Effector memory CD4-positive, alpha-beta T cell (primary cell): ENCODE measurements around the gene CORO2A.

Source experiments
- DNase-seq, 3 donors: peaks; one replicate each; pipeline ENCODE4 v3.0.0-alpha.2; 2020
- H3K27ac ChIP-seq: 2 replicates; pipeline ENCODE4 v1.7.0; 2013; ENCODE audit warnings: mild to moderate bottlenecking, low read length, moderate library complexity; ENCODE audit not compliant: insufficient read depth, poor library complexity, severe bottlenecking
- H3K27me3 ChIP-seq: replicated peaks from 2 replicates; pipeline ENCODE4 v1.7.0; 2013; ENCODE audit warnings: mild to moderate bottlenecking, low read length; ENCODE audit not compliant: insufficient read depth, control insufficient read depth, poor library complexity, severe bottlenecking
- H3K36me3 ChIP-seq: 2 replicates; pipeline ENCODE4 v1.7.0; 2013; ENCODE audit warnings: mild to moderate bottlenecking, low read length, moderate library complexity; ENCODE audit not compliant: control insufficient read depth, insufficient read depth
- H3K4me1 ChIP-seq: 2 replicates; pipeline ENCODE4 v1.7.0; 2013; ENCODE audit warnings: low read length, mild to moderate bottlenecking; ENCODE audit not compliant: control insufficient read depth, insufficient read depth, poor library complexity, severe bottlenecking
- H3K4me3 ChIP-seq: 2 replicates; pipeline ENCODE4 v1.7.0; 2013; ENCODE audit warnings: low read length, low read depth, mild to moderate bottlenecking; ENCODE audit not compliant: insufficient read depth, poor library complexity, severe bottlenecking
- H3K9me3 ChIP-seq: 2 replicates; pipeline ENCODE4 v1.7.0; 2013; ENCODE audit warnings: mild to moderate bottlenecking, low read length, moderate library complexity; ENCODE audit not compliant: control insufficient read depth

CORO2A gene

GRCh38 chr9:98195671-98196070 is 3.2 kb upstream of the CORO2A start:
- DNase-seq: no peak

GRCh38 chr9:98193336-98193944 is 1.0 kb upstream of the CORO2A start:
- peak overlapping the region; percentile 56 for H3K27ac ChIP-seq

More at GRCh38 chr9:98195671-98196070, 3.2 kb upstream of the CORO2A start:
- no peaks in the 10 kb centered on the region for H3K36me3 ChIP-seq
- H3K4me3 ChIP-seq: no peak overlapping the region
- no peaks in the 10 kb centered on the region for H3K9me3 ChIP-seq
- H3K27me3 ChIP-seq: no peaks in the 10 kb centered on the region
- no peak overlapping the region for H3K27ac ChIP-seq
- peaks cover 18% of the 10 kb centered on the region for H3K4me1 ChIP-seq

GRCh38 chr9:98191671-98192502 is 550 bp downstream of the CORO2A start:
- peak; percentile 13 to 34 (median 27) for DNase-seq
- peak overlapping the region; percentile 39 for H3K27ac ChIP-seq

More at GRCh38 chr9:98193336-98193944, 1.0 kb upstream of the CORO2A start:
- H3K9me3 ChIP-seq: no peaks in the 10 kb centered on the region
- peaks cover 27% of the 10 kb centered on the region for H3K4me1 ChIP-seq
- DNase-seq: no peak
- peak overlapping the region; percentile 70 for H3K4me3 ChIP-seq
- no peaks in the 10 kb centered on the region for H3K36me3 ChIP-seq
- H3K27me3 ChIP-seq: no peaks in the 10 kb centered on the region

GRCh38 chr9:98191181-98191608 is 1.2 kb downstream of the CORO2A start:
- Histone ChIP-seq H3K36me3 (no peaks in the 10 kb centered on the region), H3K4me1 (peaks cover 27% of the 10 kb centered on the region), H3K9me3 (no peaks in the 10 kb centered on the region), H3K27ac (peak overlapping the region; percentile 39), H3K4me3 (peak overlapping the region; percentile 87), H3K27me3 (no peaks in the 10 kb centered on the region)
- DNase-seq: no peak

More at GRCh38 chr9:98191671-98192502, 550 bp downstream of the CORO2A start:
- no peaks in the 10 kb centered on the region for H3K27me3 ChIP-seq
- H3K4me1 ChIP-seq: peaks cover 27% of the 10 kb centered on the region
- no peaks in the 10 kb centered on the region for H3K36me3 ChIP-seq
- peak overlapping the region; percentile 87 for H3K4me3 ChIP-seq
- H3K9me3 ChIP-seq: no peaks in the 10 kb centered on the region

GRCh38 chr9:98190757-98191105 is 1.7 kb downstream of the CORO2A start:
- peaks cover 27% of the 10 kb centered on the region for H3K4me1 ChIP-seq
- H3K4me3 ChIP-seq: no peak overlapping the region
- H3K9me3 ChIP-seq: no peaks in the 10 kb centered on the region
- H3K27me3 ChIP-seq: no peaks in the 10 kb centered on the region
- DNase-seq: no peak
- no peaks in the 10 kb centered on the region for H3K36me3 ChIP-seq
- H3K27ac ChIP-seq: no peak overlapping the region

GRCh38 chr9:98189412-98189811 is 3.0 kb downstream of the CORO2A start:
- H3K4me1 ChIP-seq: peaks cover 27% of the 10 kb centered on the region
- no peak for DNase-seq

GRCh38 chr9:98187926-98188325 is 4.5 kb downstream of the CORO2A start:
- Histone ChIP-seq H3K4me3 (no peak overlapping the region), H3K9me3 (no peaks in the 10 kb centered on the region), H3K27me3 (no peaks in the 10 kb centered on the region), H3K36me3 (no peaks in the 10 kb centered on the region), H3K27ac (no peak overlapping the region), H3K4me1 (peaks cover 24% of the 10 kb centered on the region)
- no peak for DNase-seq

More at GRCh38 chr9:98189412-98189811, 3.0 kb downstream of the CORO2A start:
- H3K9me3 ChIP-seq: no peaks in the 10 kb centered on the region
- no peaks in the 10 kb centered on the region for H3K36me3 ChIP-seq
- no peaks in the 10 kb centered on the region for H3K27me3 ChIP-seq
- no peak overlapping the region for H3K27ac ChIP-seq
- no peak overlapping the region for H3K4me3 ChIP-seq

- H3K27ac ChIP-seq: no peak overlapping the region
- no peak overlapping the region for H3K4me3 ChIP-seq
- DNase-seq: no peak
- peaks cover 15% of the 10 kb centered on the region for H3K4me1 ChIP-seq
- H3K9me3 ChIP-seq: no peaks in the 10 kb centered on the region
- H3K27me3 ChIP-seq: no peaks in the 10 kb centered on the region
- no peaks in the 10 kb centered on the region for H3K36me3 ChIP-seq
These were observed 6.2 kb downstream of the CORO2A start for GRCh38 chr9:98186236-98186635.

GRCh38 chr9:98185611-98186171 is 6.7 kb downstream of the CORO2A start:
- Histone ChIP-seq H3K4me3 (no peak overlapping the region), H3K27ac (no peak overlapping the region)
- DNase-seq: no peak

More at GRCh38 chr9:98185611-98186171, 6.7 kb downstream of the CORO2A start:
- Histone ChIP-seq H3K4me1 (peaks cover 9% of the 10 kb centered on the region), H3K27me3 (no peaks in the 10 kb centered on the region), H3K9me3 (no peaks in the 10 kb centered on the region), H3K36me3 (no peaks in the 10 kb centered on the region)
